ENCODE data around the gene PHACTR1. TPM values are rescaled to one million over a fixed set of nuclear protein-coding genes. Genes with fewer than 3 reads are reported as not detected.

Gene PHACTR1
- total RNA-seq, 6 experiments from 2014 or later: 0.20 to 3.5 (median 0.93) TPM

DNA sequence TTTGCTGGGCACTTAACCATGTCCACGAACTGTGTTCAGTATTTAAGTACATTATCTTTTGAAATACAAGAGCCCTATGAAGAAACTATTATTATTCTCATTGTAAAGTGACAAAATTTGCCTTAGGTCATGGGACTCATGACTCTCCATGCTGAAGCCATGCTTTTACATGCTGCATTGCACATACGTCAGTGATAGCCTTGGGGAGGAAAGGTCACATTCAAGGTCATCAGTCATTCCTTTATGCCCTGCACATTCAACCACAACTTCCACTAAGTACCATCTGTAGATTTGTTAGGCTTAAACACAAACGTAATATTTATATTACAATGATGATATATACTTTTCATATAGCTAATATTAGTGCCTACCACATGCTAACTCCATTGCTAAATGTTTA lies 319.0 kb downstream of the PHACTR1 start:
- TF ChIP-seq POLR2A (IDR thresholded peaks at IDR 0.05): no peak
- TF ChIP-seq, protein P1, sequence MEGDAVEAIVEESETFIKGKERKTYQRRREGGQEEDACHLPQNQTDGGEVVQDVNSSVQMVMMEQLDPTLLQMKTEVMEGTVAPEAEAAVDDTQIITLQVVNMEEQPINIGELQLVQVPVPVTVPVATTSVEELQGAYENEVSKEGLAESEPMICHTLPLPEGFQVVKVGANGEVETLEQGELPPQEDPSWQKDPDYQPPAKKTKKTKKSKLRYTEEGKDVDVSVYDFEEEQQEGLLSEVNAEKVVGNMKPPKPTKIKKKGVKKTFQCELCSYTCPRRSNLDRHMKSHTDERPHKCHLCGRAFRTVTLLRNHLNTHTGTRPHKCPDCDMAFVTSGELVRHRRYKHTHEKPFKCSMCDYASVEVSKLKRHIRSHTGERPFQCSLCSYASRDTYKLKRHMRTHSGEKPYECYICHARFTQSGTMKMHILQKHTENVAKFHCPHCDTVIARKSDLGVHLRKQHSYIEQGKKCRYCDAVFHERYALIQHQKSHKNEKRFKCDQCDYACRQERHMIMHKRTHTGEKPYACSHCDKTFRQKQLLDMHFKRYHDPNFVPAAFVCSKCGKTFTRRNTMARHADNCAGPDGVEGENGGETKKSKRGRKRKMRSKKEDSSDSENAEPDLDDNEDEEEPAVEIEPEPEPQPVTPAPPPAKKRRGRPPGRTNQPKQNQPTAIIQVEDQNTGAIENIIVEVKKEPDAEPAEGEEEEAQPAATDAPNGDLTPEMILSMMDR (IDR thresholded peaks at IDR 0.05): no peak
- H3K27ac ChIP-seq: no peak overlapping the region
- H3K27me3 ChIP-seq: no peaks in the 10 kb centered on the region
- intact Hi-C loops (cut with DNase I): no loop called here
- no peaks in the 10 kb centered on the region for H3K36me3 ChIP-seq
- WGBS (ENCODE audit: insufficient coverage, low coverage, low lambda C conversion rate, missing lambda C conversion rate): 49% methylated on average over 3 of the region's 3 CpGs
- DNase-seq: no peak
- no peaks in the 10 kb centered on the region for H3K9me3 ChIP-seq
- no peak for ATAC-seq
- no peaks in the 10 kb centered on the region for H3K4me1 ChIP-seq
- no peak overlapping the region for H3K4me3 ChIP-seq

GRCh38 chr6:13038315-13038714 lies 321.7 kb downstream of the PHACTR1 start:
- H3K4me1 ChIP-seq: no peaks in the 10 kb centered on the region
- no peak for ATAC-seq
- H3K9me3 ChIP-seq: no peaks in the 10 kb centered on the region
- intact Hi-C loops (cut with DNase I): no loop called here
- TF ChIP-seq, protein P1 (IDR thresholded peaks at IDR 0.05): no peak
- TF ChIP-seq POLR2A (IDR thresholded peaks at IDR 0.05): no peak
- H3K27ac ChIP-seq: no peak overlapping the region
- no peak overlapping the region for H3K4me3 ChIP-seq
- H3K27me3 ChIP-seq: no peaks in the 10 kb centered on the region
- no peaks in the 10 kb centered on the region for H3K36me3 ChIP-seq
- DNase-seq: no peak

- ATAC-seq (no peak), DNase-seq (no peak)
- Histone ChIP-seq H3K9me3 (no peaks in the 10 kb centered on the region), H3K27ac (no peak overlapping the region), H3K36me3 (no peaks in the 10 kb centered on the region), H3K4me3 (no peak overlapping the region), H3K4me1 (no peaks in the 10 kb centered on the region), H3K27me3 (no peaks in the 10 kb centered on the region)
- no peak for TF ChIP-seq POLR2A (IDR thresholded peaks at IDR 0.05)
- TF ChIP-seq, protein P1 (IDR thresholded peaks at IDR 0.05): no peak
- WGBS (ENCODE audit: insufficient coverage, low coverage, low lambda C conversion rate, missing lambda C conversion rate): 65% methylated on average over 2 of the region's 2 CpGs
- intact Hi-C loops (cut with DNase I): no loop called here
These were observed 322.2 kb downstream of the PHACTR1 start for GRCh38 chr6:13038741-13039190.

DNA sequence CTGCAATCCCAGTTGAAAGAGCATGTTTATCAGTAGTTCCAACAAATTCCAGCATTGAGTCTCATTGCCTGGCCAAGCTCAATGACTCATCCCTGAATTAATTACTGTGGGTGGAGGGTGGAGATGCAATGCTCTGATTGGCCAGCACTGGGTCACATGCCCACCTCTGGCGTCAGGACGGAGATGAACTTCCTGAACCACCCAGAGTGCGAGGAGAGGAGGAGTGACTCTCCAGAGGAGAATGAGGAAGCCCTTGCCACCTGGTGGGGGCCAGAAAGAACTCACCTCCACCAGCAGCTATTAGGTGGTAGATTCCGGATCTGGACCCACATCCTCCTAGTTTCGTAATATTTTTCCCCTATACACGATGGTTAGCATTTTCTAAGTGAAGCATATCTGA lies 327.8 kb downstream of the PHACTR1 start:
- DNase-seq: no peak
- no peak for TF ChIP-seq POLR2A (IDR thresholded peaks at IDR 0.05)
- TF ChIP-seq, protein P1 (IDR thresholded peaks at IDR 0.05): no peak
- H3K27ac ChIP-seq: no peak overlapping the region
- no peaks in the 10 kb centered on the region for H3K4me1 ChIP-seq
- no peaks in the 10 kb centered on the region for H3K27me3 ChIP-seq
- H3K9me3 ChIP-seq: no peaks in the 10 kb centered on the region
- no peak for ATAC-seq
- intact Hi-C loops (cut with DNase I): no loop called here
- no peak overlapping the region for H3K4me3 ChIP-seq
- WGBS (ENCODE audit: insufficient coverage, low coverage, low lambda C conversion rate, missing lambda C conversion rate): 50% methylated on average over 1 of the region's 6 CpGs
- no peaks in the 10 kb centered on the region for H3K36me3 ChIP-seq

- Histone ChIP-seq H3K27ac (no peak overlapping the region), H3K36me3 (no peaks in the 10 kb centered on the region), H3K4me3 (no peak overlapping the region), H3K4me1 (no peaks in the 10 kb centered on the region), H3K27me3 (no peaks in the 10 kb centered on the region), H3K9me3 (no peaks in the 10 kb centered on the region)
- WGBS (ENCODE audit: insufficient coverage, low coverage, low lambda C conversion rate, missing lambda C conversion rate): 24% methylated on average over 4 of the region's 4 CpGs
- DNase-seq: no peak
- TF ChIP-seq, protein P1 (IDR thresholded peaks at IDR 0.05): no peak
- no peak for TF ChIP-seq POLR2A (IDR thresholded peaks at IDR 0.05)
- intact Hi-C loops (cut with DNase I): no loop called here
- ATAC-seq: no peak
These were observed 328.3 kb downstream of the PHACTR1 start for GRCh38 chr6:13044896-13045295.
